OCI-LY1 (cell line): ENCODE data around the gene USP47.

Experiments used
- H2AFZ ChIP-seq: fragments of 200-600 bp; sonication (generic), shearing (Covaris generic); 2 replicates; pipeline ENCODE4 v1.6.0; 2014; ENCODE audit warnings: antibody characterized with exemption, mild to moderate bottlenecking, low read length
- H3F3A ChIP-seq: fragments of 200-600 bp; sonication (generic), shearing (Covaris generic); 2 replicates; pipeline ENCODE4 v1.6.0; 2014; ENCODE audit warnings: mild to moderate bottlenecking, antibody characterized with exemption, low read length, moderate library complexity; ENCODE audit not compliant: insufficient read depth
- H3K27ac ChIP-seq: fragments of 200-600 bp; sonication (generic); 2 replicates; pipeline ENCODE4 v1.5.1; 2014; ENCODE audit warnings: low read length, mixed run types, mild to moderate bottlenecking, low read depth; ENCODE audit not compliant: poor library complexity, severe bottlenecking
- H3K27me3 ChIP-seq: fragments of 200-600 bp; sonication (generic); 2 replicates; pipeline ENCODE4 v1.6.0; 2014; ENCODE audit warnings: antibody characterized with exemption, mild to moderate bottlenecking, low read length, moderate library complexity; ENCODE audit not compliant: insufficient read depth
- H3K36me3 ChIP-seq: fragments of 200-600 bp; sonication (generic); 2 replicates; pipeline ENCODE4 v1.6.1; 2014; ENCODE audit warnings: mild to moderate bottlenecking, antibody characterized with exemption, low read length, moderate library complexity, mixed read lengths; ENCODE audit not compliant: insufficient read depth
- H3K4me1 ChIP-seq: fragments of 200-600 bp; sonication (generic); 2 replicates; pipeline ENCODE4 v1.5.1; 2014; ENCODE audit warnings: mild to moderate bottlenecking, low read length, moderate library complexity; ENCODE audit not compliant: insufficient read depth, severe bottlenecking
- H3K4me2 ChIP-seq: fragments of 200-600 bp; sonication (generic), shearing (Covaris generic); 2 replicates; pipeline ENCODE4 v1.6.1; 2014; ENCODE audit warnings: low read length
- H3K4me3 ChIP-seq: fragments of 200-600 bp; sonication (generic); 2 replicates; pipeline ENCODE4 v1.5.1; 2014; ENCODE audit warnings: low read length, low read depth, mild to moderate bottlenecking, mixed read lengths; ENCODE audit not compliant: poor library complexity, severe bottlenecking
- H3K79me2 ChIP-seq: fragments of 200-600 bp; shearing (Covaris generic); 2 replicates; pipeline ENCODE4 v1.6.1; 2016; ENCODE audit warnings: mixed run types, low read length, mixed read lengths; ENCODE audit not compliant: insufficient read depth
- H3K9ac ChIP-seq: fragments of 200-600 bp; sonication (generic), shearing (Covaris generic); 2 replicates; pipeline ENCODE4 v1.6.1; 2014; ENCODE audit warnings: mild to moderate bottlenecking, low read length, mixed read lengths
- H3K9me2 ChIP-seq: fragments of 200-600 bp; sonication (generic), shearing (Covaris generic); 2 replicates; pipeline ENCODE4 v1.6.1; 2014; ENCODE audit warnings: low read depth, mild to moderate bottlenecking, low read length, mixed read lengths
- H3K9me3 ChIP-seq: fragments of 200-600 bp; shearing (Covaris generic); 2 replicates; pipeline ENCODE4 v1.6.1; 2014; ENCODE audit warnings: low read length, mixed read lengths
- H4K20me1 ChIP-seq: fragments of 200-600 bp; sonication (generic), shearing (Covaris generic); 2 replicates; pipeline ENCODE4 v1.6.0; 2016; ENCODE audit warnings: mild to moderate bottlenecking, low read length; ENCODE audit not compliant: insufficient read depth
- CTCF ChIP-seq: fragments of 200-600 bp; sonication (generic), shearing (Covaris generic); IDR thresholded peaks from 2 replicates; pipeline ENCODE4 v1.5.1; 2017; ENCODE audit warnings: mild to moderate bottlenecking, antibody characterized with exemption, low read length, moderate library complexity, mixed read lengths
- EZH2 ChIP-seq: fragments of 200-600 bp; sonication (generic), shearing (Covaris generic); IDR thresholded peaks from 2 replicates; pipeline ENCODE4 v1.8.0; 2017; ENCODE audit warnings: borderline replicate concordance, mixed run types, mild to moderate bottlenecking, antibody characterized with exemption, low read length, moderate library complexity, mixed read lengths

USP47 gene

GRCh38 chr11:11980200-11980599 lies 138.4 kb downstream of the USP47 start:
- Histone ChIP-seq H2AFZ (no peak overlapping the region), H3K9ac (no peak overlapping the region), H3K9me2 (no peaks in the 10 kb centered on the region), H3K9me3 (no peaks in the 10 kb centered on the region), H4K20me1 (no peaks in the 10 kb centered on the region), H3K79me2 (no peaks in the 10 kb centered on the region), H3K27me3 (no peaks in the 10 kb centered on the region), H3K4me2 (no peak overlapping the region), H3F3A (no peaks in the 10 kb centered on the region), H3K4me1 (no peaks in the 10 kb centered on the region), H3K27ac (no peak overlapping the region), H3K4me3 (no peak overlapping the region), H3K36me3 (no peaks in the 10 kb centered on the region)
- TF ChIP-seq CTCF, result no peak
- no peak for TF ChIP-seq EZH2

GRCh38 chr11:11980841-11981308 lies 139.1 kb downstream of the USP47 start:
- TF ChIP-seq CTCF, result no peak
- TF ChIP-seq EZH2, result no peak
- Histone ChIP-seq H3K9me2 (no peaks in the 10 kb centered on the region), H3F3A (no peaks in the 10 kb centered on the region), H3K4me1 (no peaks in the 10 kb centered on the region), H3K9me3 (no peaks in the 10 kb centered on the region), H3K79me2 (no peaks in the 10 kb centered on the region), H4K20me1 (no peaks in the 10 kb centered on the region), H3K36me3 (no peaks in the 10 kb centered on the region), H3K4me3 (no peak overlapping the region), H3K4me2 (no peak overlapping the region), H3K27me3 (no peaks in the 10 kb centered on the region), H2AFZ (no peak overlapping the region), H3K9ac (no peak overlapping the region), H3K27ac (no peak overlapping the region)

- no peak overlapping the region for H3K4me2 ChIP-seq
- H3K79me2 ChIP-seq, result no peaks in the 10 kb centered on the region
- H3K27me3 ChIP-seq, result no peaks in the 10 kb centered on the region
- H3K9me2 ChIP-seq, result no peaks in the 10 kb centered on the region
- H3K36me3 ChIP-seq, result no peaks in the 10 kb centered on the region
- H3K9ac ChIP-seq, result no peak overlapping the region
- H3K27ac ChIP-seq, result no peak overlapping the region
- TF ChIP-seq EZH2, result no peak
- TF ChIP-seq CTCF, result no peak
- H4K20me1 ChIP-seq, result no peaks in the 10 kb centered on the region
- no peaks in the 10 kb centered on the region for H3K9me3 ChIP-seq
- H2AFZ ChIP-seq, result no peak overlapping the region
- H3K4me1 ChIP-seq, result no peaks in the 10 kb centered on the region
- H3K4me3 ChIP-seq, result no peak overlapping the region
- H3F3A ChIP-seq, result no peaks in the 10 kb centered on the region
These were observed 139.6 kb downstream of the USP47 start for GRCh38 chr11:11981364-11981763.
